Smooth muscle cell (in vitro differentiated cells): ENCODE results near the gene ELK1. TPM values are rescaled to one million over a fixed set of nuclear protein-coding genes. Genes with fewer than 3 reads are reported as not detected.

ENCODE experiments used
- DNase-seq: peaks from one replicate; lab custom pipeline; 2025; ENCODE audit not compliant: unreplicated experiment; lab: John Stamatoyannopoulos, UW
- H2AFZ ChIP-seq: fragments of 200-600 bp; sonication (generic); 2 replicates; pipeline ENCODE4 v1.6.0; 2016; ENCODE audit warnings: antibody characterized with exemption, low read depth, mild to moderate bottlenecking
- H3F3A ChIP-seq: fragments of 200-600 bp; sonication (generic); 2 replicates; pipeline ENCODE4 v1.6.0; 2017; ENCODE audit warnings: antibody characterized with exemption, low read depth
- H3K27ac ChIP-seq: fragments of 200-600 bp; sonication (generic); 2 replicates; pipeline ENCODE4 v1.5.1; 2016; ENCODE audit warnings: low read depth, mild to moderate bottlenecking
- H3K27me3 ChIP-seq: fragments of 200-600 bp; sonication (generic); 2 replicates; pipeline ENCODE4 v1.6.1; 2016; ENCODE audit warnings: low read depth, mild to moderate bottlenecking
- H3K36me3 ChIP-seq: fragments of 200-600 bp; sonication (generic); 2 replicates; pipeline ENCODE4 v1.5.1; 2016; ENCODE audit warnings: low read depth
- H3K4me1 ChIP-seq: fragments of 200-600 bp; sonication (generic); 2 replicates; pipeline ENCODE4 v1.5.1; 2016; ENCODE audit warnings: low read depth
- H3K4me2 ChIP-seq: fragments of 200-600 bp; sonication (generic); 2 replicates; pipeline ENCODE4 v1.6.0; 2016; ENCODE audit warnings: mild to moderate bottlenecking
- H3K4me3 ChIP-seq: fragments of 200-600 bp; sonication (generic); 2 replicates; pipeline ENCODE4 v1.5.1; 2016; ENCODE audit warnings: mild to moderate bottlenecking
- H3K79me2 ChIP-seq: fragments of 200-600 bp; sonication (generic); 2 replicates; pipeline ENCODE4 v1.6.0; 2016; ENCODE audit warnings: low read depth, mild to moderate bottlenecking
- H3K9ac ChIP-seq: fragments of 200-600 bp; sonication (generic); 2 replicates; pipeline ENCODE4 v1.6.0; 2016; ENCODE audit warnings: low read depth
- H3K9me3 ChIP-seq: fragments of 200-600 bp; sonication (generic); replicated peaks from 2 replicates; pipeline ENCODE4 v1.5.1; 2016; ENCODE audit warnings: low read depth
- H4K20me1 ChIP-seq: fragments of 200-600 bp; sonication (generic); 2 replicates; pipeline ENCODE4 v1.6.0; 2016; ENCODE audit warnings: low read depth
- WGBS: methylation state at CpG from one replicate; pipeline ENCODE4 v1.1.7; 2016; ENCODE audit warnings: low lambda C conversion rate; 5-methylcytosine and 5-hydroxymethylcytosine counted together
- polyA plus RNA-seq: library from polyadenylated mRNA; unstranded; fragments of >200 nt; fragmentation: Nextera tagmentation; extraction: Ambion mirVana; gene quantifications from 2 replicates; pipeline ENCODE4 v1.2.1, GENCODE V29; 2016
- total RNA-seq: library from RNA; depleted of rRNA; stranded (reverse); fragments of >200 nt; gene quantifications from 2 replicates; pipeline ENCODE4 v1.2.3, GENCODE V29; 2014
- TF ChIP-seq, protein P1 (sequence below): fragments of 200-600 bp; sonication (generic); IDR thresholded peaks from 2 replicates; pipeline ENCODE4 v1.5.1; 2017; ENCODE audit warnings: borderline replicate concordance, mild to moderate bottlenecking, antibody characterized with exemption; ENCODE audit not compliant: insufficient read depth, poor library complexity, severe bottlenecking

Gene ELK1
- total and polyA plus RNA-seq, 2 experiments from 2014 or later: 21.1 to 33.2 TPM

DNA sequence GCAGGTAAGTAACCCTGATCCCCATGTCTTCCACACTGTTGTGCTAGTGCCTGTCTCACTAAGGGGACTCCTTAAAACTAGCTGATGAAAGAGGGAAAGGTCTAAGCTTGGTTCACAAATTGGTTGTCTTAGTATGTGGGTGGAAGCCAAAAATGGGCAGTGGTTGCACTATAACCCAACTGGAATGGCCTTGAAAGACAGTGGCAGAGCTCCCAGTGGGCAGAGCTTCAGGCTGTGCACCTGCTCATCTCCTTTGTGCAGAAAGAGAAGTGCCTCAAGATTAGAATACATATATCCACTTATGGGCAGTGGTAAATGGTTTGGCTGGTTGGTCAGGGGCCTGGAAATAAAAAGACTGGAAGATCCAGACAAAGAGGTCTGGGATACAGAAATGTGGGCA is 37.9 kb downstream of the ELK1 start:
- Histone ChIP-seq H2AFZ (no peak overlapping the region), H3K27me3 (no peaks in the 10 kb centered on the region), H3K9me3 (no peaks in the 10 kb centered on the region), H3K4me2 (no peak overlapping the region), H3K4me3 (no peak overlapping the region), H4K20me1 (no peaks in the 10 kb centered on the region), H3K79me2 (no peaks in the 10 kb centered on the region), H3K27ac (no peak overlapping the region), H3K36me3 (no peaks in the 10 kb centered on the region), H3K9ac (no peak overlapping the region), H3K4me1 (no peaks in the 10 kb centered on the region), H3F3A (no peaks in the 10 kb centered on the region)
- TF ChIP-seq, protein P1, sequence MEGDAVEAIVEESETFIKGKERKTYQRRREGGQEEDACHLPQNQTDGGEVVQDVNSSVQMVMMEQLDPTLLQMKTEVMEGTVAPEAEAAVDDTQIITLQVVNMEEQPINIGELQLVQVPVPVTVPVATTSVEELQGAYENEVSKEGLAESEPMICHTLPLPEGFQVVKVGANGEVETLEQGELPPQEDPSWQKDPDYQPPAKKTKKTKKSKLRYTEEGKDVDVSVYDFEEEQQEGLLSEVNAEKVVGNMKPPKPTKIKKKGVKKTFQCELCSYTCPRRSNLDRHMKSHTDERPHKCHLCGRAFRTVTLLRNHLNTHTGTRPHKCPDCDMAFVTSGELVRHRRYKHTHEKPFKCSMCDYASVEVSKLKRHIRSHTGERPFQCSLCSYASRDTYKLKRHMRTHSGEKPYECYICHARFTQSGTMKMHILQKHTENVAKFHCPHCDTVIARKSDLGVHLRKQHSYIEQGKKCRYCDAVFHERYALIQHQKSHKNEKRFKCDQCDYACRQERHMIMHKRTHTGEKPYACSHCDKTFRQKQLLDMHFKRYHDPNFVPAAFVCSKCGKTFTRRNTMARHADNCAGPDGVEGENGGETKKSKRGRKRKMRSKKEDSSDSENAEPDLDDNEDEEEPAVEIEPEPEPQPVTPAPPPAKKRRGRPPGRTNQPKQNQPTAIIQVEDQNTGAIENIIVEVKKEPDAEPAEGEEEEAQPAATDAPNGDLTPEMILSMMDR: no peak
- no peak for DNase-seq

DNA sequence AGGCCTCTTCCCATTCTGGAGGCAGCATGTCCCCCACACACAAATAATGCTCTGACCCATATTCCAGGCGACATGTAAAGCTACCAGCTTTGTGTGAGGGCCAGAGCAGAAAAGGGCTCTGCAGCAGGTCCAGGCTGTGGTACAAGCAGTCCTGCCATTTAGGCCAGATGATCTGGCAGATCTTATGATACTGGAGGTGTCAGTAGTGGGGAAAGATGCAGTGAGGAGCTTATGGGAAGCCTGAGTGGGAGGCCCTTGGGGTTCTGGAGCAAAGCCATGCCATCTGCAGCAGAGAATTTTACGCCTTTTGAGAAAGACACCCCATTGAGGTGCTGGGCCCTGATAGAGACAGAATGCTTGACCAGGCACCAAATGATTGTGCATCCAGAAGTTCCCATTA is 38.4 kb downstream of the ELK1 start:
- TF ChIP-seq, protein P1: no peak
- Histone ChIP-seq H4K20me1 (no peaks in the 10 kb centered on the region), H2AFZ (no peak overlapping the region), H3K79me2 (no peaks in the 10 kb centered on the region), H3K4me2 (no peak overlapping the region), H3K4me3 (no peak overlapping the region), H3K9me3 (no peaks in the 10 kb centered on the region), H3F3A (no peaks in the 10 kb centered on the region), H3K27me3 (no peaks in the 10 kb centered on the region), H3K9ac (no peak overlapping the region), H3K4me1 (no peaks in the 10 kb centered on the region), H3K36me3 (no peaks in the 10 kb centered on the region), H3K27ac (no peak overlapping the region)
- no peak for DNase-seq
- 77% methylated on average over 2 of the region's 2 CpGs for WGBS

DNA sequence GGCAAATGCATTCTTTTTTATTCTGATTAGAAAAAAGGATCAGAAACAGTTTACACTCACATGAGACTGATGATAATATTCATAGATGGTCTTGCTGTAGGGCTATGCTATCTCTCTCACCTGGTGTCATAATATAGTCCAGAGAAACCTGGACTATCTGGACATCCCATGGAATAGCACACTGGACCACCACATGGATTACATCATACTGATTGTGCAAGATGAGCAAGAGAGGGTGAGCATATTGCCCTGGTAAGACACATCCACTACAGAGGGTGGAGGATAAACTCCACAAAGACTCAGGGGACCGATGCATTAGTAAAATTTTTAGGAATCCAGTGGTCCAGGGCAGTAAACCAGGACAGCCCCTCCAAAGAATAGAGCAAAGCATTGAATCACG is 38.9 kb downstream of the ELK1 start:
- no peaks in the 10 kb centered on the region for H3K4me1 ChIP-seq
- TF ChIP-seq, protein P1: no peak
- H3K79me2 ChIP-seq: no peaks in the 10 kb centered on the region
- no peak overlapping the region for H3K27ac ChIP-seq
- no peaks in the 10 kb centered on the region for H3K27me3 ChIP-seq
- no peaks in the 10 kb centered on the region for H3K9me3 ChIP-seq
- H2AFZ ChIP-seq: no peak overlapping the region
- H3K36me3 ChIP-seq: no peaks in the 10 kb centered on the region
- H3K4me3 ChIP-seq: no peak overlapping the region
- H3K9ac ChIP-seq: no peak overlapping the region
- no peaks in the 10 kb centered on the region for H3F3A ChIP-seq
- no peak overlapping the region for H3K4me2 ChIP-seq
- 61% methylated on average over 2 of the region's 2 CpGs for WGBS
- no peaks in the 10 kb centered on the region for H4K20me1 ChIP-seq
- DNase-seq: no peak

DNA sequence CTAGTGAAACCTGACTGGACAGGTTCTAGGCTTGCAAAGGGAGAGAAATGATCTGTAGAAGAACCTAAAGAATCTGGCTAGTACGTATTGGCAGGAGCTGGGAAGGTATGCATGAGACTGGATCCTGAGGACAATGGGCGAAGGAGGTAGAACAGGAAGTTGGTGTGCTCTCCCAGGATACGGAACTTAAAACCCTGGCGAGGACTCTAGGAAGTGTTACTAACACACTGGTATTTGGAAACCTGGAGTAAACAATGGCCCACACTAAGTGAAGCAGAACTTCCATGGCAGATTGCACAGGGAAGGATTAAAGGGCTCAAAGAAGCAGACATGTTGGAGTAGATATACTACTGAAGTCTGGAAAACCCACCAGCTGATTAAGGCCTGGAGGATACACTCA is 39.9 kb downstream of the ELK1 start:
- no peak for DNase-seq
- Histone ChIP-seq H3K27me3 (no peaks in the 10 kb centered on the region), H4K20me1 (no peaks in the 10 kb centered on the region), H3K27ac (no peak overlapping the region), H3K4me3 (no peak overlapping the region), H3F3A (no peaks in the 10 kb centered on the region), H3K36me3 (no peaks in the 10 kb centered on the region), H3K4me2 (no peak overlapping the region), H3K9ac (no peak overlapping the region), H3K9me3 (no peaks in the 10 kb centered on the region), H3K4me1 (no peaks in the 10 kb centered on the region), H3K79me2 (no peaks in the 10 kb centered on the region), H2AFZ (no peak overlapping the region)
- TF ChIP-seq, protein P1: no peak
- 93% methylated on average over 4 of the region's 4 CpGs for WGBS
